IPS-NIHi7 (cell line): ENCODE data around the gene ACOXL.

Source experiments
- DNase-seq: peaks from one replicate; pipeline ENCODE4 v3.0.0; 2012; ENCODE audit warnings: mixed read lengths; ENCODE audit errors: extremely low spot score

The ACOXL gene

DNA sequence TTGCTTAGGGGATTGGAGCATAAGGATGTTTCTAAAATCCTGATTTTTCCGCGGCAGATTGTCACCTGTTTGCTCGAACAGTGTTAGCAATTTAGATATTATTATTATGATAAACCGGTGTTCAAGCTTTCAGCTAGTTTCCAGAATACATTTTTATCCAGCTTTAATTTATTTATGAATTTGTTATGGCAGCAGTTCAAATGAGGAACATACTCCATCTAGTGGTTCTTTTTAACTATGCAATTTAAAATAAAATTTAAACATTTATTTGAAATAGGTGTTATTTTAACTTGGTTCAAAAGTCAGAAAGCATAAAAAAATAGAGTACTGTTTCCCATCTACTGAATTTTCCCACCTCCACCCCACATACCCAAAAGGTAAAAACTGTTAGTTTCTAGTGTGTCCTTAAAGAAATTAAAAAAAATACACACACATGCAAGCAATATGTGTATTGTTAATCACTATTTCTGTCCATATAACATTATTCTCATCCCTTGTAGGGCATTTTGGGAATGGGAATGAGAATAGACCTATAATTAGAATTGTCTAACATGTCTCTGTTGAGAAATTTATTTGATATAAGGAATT is 23.2 kb downstream of the ACOXL start:
- no peak for DNase-seq

DNA sequence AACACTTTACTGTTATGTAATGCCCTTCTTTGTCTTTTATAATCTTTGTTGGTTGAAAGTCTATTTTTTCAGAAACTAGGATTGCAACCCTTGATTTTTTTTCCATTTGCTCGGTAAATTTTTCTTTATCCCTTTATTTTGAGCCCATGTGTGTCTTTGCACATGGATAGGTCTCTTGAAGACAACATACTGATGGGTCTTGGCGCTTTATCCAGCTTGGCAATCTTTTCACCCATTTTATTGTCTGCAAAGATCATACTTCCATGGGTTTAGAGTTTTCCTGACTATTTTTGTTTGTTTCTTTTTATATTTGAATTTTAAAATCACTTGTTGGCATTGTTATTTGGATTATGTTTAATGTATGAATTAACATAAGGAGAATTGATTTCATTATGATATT is 27.0 kb downstream of the ACOXL start:
- DNase-seq, result no peak

DNA sequence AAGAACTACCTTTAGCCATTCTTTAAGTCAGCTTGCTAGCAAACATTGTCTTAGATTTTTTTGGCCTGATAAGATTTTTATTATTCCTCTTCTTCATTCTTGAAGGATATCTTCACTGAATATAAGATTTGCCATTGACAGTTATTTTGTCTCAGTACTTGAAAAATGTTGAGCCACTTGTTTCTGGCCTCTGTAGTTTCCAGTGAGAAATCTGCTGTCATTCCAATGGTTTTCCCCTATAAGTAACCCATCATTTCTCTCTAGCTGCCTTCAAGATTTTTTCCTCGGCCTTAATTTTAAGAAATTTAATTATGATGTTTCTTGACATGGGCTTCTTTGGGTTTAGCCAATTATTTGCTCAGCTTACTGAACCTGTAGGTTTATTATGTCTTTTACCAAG is 32.6 kb downstream of the ACOXL start:
- no peak for DNase-seq

DNA sequence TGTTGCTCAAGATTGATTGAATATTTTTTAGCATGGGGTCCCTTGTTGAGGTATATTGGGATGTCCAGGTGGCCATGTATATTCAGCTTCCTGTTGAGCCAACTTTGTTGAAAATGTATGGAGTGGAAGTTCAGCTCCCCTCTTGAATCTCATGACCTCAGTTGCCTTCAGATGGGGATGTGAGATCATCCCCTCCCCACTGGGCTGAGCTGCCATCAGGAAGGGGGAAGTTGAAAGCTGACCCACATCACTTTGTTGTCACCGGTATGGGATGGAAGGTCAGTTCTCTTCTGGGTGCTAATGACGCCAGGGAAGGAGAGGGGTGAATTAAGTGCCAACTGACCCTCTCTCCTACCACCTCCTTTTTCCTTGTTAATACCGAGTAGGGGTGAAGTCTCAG is 33.9 kb downstream of the ACOXL start:
- no peak for DNase-seq

DNA sequence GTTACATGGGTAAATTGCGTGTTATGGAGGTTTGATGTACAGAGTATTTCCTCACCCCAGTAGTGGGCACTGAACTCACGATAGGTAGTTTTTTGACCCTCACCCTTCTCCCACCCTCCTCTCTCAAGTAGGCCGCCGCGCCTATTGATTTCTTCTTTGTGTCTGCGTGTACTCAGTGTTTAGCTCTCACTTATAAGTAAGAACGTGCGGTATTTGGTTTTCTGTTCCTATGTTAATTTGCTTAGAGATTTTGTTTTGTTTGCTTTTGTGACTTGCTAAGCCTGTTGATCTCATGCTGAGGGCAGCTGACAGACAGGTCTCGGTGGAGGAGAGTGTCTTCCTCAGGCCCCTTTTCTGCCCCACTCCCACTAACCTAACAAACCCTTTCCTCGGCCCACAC is 36.2 kb downstream of the ACOXL start:
- DNase-seq, result no peak

DNA sequence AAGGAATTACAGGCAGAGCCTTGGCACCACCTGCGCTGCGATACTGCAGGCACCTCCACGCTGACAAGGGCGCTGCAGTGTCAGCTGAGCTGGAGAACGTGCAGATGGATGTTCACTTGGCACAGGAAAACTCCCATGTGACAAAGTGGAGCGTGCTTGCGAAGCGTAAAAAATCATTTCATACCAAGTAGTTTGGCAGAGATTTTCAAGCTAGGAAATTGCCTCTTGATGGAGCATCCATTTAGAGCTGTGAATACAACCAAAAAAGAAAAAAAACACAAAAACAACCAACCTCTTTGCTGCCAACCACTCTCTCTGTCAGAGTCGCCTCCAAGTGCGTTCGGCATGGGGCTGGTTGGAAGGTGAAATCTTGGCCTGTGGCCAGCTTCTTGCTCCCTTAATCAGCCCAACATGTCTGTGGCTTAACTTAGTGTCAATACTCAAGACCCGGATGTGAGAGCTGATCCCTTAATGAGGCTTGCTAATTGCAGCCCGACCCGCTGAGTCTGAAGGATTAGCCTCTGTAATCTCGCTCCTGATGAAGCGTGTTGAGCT is 38.1 kb downstream of the ACOXL start:
- DNase-seq, result peak; percentile 35

DNA sequence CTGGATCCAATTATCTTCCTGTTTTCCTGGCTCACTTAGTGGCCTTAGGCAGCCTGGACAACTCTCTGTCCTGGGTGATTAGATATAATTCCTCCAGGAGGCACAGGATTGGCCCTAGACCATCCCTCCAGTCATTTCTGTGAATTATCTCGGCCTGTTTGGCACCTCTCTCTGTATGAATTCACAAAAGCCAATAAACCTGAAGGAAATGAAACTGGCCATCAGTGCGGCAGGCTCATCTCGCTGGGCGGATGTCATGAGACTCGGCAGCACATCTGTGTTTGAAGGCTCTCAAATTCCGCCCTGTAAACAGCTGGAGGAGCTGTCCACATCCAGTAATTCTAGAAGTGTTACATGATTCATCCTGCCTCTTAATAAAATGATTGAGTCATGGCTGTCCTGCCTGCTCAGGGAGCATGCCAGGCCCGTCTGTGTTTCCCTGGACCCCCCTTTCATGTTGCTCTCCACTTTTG is 38.6 kb downstream of the ACOXL start:
- no peak for DNase-seq

DNA sequence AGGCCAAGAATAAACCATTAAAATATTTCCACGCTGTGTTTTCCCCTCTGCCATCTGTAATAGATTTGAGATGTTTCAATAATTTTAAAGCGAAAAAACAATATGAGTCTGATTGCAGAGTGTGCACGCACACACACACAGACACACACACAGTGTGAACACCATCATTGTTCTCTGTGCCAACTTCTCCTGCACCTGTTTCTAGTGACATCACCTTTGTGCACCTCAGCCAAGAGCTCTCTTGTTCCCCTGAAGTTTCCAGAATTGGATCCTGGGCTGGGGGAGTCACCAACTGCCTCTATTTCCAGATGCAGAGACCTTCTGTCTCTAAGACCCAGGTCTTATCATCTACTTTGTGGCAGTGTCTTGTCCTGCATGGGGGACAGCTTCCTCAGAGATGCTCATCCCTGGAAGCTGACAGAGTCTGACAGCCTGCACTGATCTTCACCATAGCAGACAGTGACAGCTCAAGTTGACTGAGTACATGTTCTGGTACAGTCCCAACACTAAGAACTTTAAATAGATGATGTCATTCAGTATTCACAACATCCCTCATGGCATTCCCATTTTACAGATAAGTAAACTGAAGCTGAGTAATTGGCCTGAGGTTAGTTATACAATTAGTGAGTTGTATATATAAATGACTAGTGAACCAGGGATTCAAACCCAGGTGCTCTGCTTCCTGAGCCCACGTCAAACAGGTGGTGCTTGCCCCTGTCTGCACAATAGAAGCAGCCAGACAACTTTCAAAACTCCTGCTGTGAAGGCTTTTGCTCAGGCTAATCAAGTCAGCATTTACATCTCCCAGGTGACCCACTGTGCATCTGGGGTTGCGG is 39.4 kb downstream of the ACOXL start:
- DNase-seq, result no peak

DNA sequence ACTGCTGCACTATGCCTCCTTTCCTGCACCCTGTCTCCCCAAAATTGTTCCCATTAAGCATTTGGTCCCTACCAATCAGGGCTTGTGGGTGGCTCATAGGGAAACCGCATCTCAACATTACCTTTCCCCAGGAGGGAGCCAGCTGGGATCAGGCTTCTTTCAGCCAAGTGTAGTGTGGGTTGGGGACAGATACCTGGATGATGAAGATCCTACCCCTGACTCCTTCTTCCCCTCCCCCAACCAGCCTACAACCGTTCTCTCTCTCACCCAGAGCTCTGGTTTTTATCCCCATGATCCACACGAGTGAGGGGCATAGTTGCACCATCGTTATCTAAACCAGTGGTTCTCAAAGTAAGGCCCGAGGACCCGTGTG is 40.0 kb downstream of the ACOXL start:
- peak; percentile 43 for DNase-seq

DNA sequence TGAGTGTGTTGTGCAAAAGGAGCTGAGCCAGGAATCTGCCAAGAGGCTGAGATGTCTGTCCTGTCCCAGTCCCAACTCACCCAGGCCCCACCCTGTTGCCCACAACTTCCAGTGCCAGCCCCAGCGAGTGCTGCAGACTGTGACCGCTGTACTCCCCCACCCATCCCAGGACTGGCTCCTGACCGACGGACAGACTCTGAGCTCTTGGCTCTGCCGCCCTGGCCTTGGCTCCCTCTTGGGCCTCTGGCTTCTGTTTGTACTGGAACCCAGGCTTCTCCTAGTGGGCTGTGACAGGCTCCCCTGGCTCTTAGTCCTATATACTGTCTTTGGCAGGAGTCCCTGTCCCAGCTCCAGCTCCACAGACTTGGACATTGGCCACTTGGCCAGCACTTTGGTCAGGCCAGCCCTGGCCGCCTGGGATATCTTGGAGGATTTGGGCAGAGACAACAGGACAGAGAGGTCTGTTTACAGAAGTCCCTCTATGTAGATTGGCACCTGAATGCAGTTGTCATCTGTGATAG is 41.1 kb downstream of the ACOXL start:
- no peak for DNase-seq

DNA sequence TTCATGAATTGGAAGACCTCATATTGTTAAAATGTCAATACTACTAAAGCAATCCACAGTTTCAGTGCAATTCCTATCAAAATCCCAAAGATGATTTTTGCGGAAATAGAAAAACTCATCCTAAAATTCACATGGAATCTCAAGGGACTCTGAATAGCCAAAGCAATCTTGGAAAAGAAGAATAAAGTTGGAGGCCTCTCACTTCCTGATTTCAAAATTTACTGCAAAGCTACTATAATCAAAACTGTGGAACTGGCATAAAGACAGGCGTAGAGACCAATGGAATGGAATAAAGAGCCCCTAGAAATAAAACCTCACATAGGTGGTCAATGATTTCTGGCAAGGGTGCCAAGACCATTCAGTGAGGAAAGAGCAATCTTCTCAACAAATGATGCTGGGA is 42.3 kb downstream of the ACOXL start:
- no peak for DNase-seq

DNA sequence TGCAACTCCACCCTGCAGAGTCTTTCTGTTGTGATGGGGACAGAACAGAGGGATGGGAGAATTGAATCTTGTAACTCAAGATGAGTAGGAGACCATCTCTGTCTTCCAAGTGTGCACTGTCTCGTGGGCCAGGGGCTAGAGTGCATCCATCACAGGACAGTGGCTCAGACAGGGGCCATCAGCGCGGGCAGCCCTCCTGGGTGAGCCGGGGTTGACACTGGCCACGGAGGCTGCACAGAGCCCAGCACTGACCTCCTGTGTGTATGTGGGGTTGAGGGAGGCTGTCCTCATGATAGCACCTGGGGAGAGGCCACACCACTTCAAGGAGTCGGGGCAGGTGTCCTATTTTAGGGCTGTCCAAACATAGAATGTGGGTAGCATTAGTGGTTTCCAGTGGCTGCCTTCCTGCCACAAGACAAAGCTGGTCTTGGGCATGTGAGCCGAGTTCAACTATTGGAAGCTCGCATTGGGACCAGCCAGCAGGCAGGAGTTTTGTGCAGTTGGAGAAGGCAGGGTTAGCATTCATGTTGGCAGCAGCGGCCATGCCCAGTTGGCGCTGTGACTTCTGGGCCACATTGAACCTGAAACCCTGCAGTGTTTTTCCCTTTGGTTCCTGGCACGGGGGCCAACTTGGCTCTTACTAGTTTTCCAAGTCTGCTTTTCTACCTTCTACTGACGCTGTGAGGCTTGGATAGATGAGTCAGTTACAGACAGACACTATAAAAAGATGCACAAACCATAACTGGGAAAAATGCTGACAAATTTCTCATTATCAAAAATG is 45.3 kb downstream of the ACOXL start:
- DNase-seq, result no peak

DNA sequence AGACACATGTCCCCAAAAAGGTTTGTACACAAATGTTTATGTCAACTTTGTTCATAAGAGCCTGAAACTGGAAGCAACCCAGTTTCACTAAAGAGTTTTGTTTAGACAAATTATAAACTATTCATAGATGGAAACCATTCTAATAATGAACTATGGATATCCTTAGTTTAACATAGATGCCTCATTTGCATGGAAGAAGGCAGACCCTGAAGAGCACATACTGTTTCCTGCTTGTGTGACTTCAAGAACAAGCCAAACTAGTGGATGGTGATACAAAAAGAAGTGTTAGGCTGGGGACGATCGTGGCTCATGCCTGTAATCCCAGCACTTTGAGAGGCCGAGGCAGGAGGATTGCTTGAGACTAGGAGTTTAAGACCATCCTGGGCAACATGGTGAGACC is 48.1 kb downstream of the ACOXL start:
- no peak for DNase-seq

DNA sequence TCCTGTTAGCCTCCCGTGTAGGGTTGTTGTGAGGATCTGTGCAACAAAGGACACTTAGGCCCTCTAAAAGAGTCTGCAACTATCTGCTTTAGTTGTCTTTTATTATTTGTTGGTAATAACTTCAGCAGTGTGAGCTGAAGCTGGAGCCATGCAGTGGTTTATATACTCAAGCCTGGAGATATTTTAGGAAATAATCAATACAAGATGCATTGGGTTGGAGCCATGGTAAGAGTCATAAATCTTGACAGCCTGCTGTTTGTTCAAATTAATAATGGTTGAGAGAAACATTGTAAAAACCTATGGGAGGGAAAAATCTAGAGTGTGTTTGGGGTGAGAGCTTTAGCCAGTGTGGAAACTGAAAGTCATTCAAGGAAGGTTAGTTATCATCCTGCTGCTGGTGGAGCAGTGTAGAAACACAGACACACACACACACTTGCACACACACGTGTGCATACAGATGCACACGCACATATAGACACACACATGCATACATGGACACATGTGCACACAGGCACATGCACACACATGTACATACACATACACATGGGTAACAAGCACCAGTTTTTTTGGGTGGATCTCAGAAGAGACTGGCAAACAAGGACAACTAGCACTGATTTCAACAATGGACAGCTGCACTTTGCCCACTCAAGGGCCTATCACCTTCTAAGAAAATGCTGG is 51.0 kb downstream of the ACOXL start:
- no peak for DNase-seq

DNA sequence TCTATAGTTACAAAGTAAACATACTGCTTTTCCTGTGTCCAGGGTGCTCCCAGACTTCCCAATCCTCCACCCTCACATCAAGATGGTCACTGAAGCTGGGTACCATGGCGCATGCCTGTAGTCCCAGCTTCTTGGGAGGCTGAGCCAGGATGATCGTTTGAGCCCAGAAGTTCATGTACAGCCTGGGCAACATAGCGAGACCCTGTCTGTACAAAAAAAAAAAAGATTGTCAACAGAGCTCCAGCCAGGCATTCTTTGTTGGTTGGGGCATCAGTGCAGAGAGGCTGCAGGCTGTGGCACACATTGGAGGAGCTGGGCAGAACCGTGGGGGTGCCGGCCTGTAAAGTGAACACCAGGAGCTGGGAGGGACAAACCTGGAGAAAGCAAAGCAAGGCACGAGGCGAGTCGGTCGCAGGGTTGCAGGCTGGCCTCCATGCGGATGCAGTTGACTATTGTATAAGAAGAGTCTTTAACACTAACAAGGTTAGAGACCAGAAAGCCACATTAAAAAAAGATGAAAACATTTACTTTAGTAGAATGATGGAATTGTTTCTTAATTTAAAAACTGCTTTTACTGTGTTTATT is 51.8 kb downstream of the ACOXL start:
- DNase-seq, result no peak

DNA sequence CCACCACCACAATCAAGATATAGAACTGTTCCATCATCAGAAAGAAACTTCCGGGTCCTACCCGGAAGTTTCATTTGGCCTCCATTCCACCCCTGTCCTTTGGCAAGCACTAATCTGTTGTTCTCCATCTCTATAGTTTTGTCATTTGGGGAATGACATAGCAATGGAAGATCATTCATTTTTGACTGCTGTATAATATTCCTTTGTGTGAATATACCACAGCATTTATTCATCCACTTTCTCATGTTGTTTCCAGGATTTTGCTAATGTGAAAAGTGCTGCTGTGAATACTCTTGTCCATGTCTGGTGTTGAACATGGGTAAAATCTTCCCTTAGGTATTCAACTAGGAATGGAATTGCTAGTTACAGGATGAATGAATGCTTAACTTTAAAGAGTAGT is 53.1 kb downstream of the ACOXL start:
- no peak for DNase-seq

DNA sequence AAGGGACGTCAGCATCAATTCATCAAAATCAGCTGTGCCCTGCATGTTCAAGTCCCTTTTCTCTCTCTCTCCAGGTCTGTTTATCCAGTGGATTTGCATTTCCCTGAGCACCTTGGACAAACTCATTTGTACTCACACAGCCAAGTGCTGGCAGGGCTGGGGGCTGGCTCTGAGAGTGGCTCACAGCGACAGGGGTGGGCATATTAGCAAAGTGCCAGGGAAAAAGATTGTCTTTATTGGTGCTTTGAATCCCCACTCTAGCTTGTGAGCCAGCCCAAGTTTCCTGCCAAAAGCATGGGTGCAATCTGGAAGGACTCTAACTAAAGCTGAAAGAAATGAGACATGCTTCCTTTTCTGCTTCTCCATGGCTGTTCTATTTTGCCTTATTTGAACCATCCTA is 56.6 kb downstream of the ACOXL start:
- DNase-seq, result no peak

DNA sequence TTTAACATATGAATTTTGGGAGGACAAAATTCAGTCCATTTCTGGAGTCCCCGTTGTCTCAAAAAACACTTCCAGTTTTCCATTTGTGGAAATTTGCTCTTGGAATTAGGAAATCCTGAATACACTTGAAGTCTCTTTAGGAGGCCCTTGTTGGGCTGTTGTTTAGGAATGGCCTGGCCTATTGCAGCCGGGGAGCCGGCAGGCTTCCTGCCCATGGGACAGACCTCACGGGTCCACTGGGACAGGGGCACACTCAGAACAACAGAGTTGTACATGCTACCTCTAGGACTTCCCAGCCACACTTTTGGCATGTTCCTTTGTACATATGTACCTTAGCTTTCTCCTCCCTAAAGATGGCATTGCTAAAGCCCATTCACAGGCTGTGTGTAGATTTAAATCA is 57.3 kb downstream of the ACOXL start:
- DNase-seq, result no peak

DNA sequence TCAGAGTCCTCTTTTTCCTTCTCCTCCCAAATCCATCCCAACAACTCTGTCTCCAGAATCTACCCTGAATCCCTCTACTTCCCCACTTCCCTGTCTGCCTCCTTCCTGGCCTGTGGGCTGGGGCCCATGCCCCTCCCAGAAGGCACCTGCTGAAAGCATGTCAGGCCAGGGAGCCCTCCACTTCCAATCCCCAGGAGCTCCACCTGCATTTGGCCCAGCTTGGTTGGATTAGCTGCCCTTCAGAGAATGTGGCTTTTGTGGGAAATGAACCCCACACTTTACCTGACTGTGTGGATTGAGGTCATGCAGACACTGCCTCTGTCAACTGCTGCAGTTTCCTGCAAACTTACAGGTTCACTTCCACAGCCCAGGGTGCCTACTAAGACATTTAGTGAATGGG is 58.5 kb downstream of the ACOXL start:
- no peak for DNase-seq

DNA sequence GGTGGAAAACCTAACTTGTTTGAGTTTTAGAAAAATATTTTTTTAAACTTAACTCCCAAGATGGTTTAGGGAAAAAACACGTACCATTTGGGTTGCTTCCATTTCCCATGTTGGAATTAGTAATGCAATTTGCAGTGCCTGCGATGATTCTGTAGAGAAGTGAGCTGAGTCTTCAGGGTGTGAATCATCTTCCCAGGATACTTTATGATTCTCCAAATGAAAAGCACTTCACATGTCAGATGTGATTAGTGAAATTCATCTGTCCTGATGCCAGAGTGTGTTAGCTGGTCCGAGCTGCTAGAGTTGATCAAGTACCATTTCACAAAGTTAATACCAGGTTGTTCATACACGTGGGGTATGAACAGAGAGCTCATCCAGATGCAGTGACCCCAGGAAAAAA is 59.1 kb downstream of the ACOXL start:
- DNase-seq, result no peak

DNA sequence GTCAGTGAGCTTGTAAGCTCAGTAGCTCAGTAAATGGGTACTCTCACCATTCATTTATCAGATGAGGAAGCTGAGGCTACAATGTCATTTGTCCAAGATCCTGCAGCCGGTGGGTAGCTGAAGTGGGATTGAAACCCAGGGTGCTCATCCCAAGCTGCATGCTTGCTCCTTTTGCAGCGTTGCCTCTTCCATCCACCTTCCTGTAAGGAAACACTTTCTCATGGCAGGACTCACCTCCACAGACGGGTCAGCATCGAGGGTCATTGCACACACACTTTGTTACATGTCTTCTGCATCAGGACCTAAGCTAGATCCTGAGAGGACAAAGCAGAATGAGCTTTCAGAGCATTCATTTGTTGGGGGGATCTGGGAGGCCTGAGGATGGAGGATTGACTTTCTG is 60.7 kb downstream of the ACOXL start:
- DNase-seq, result no peak
